G401.6 (cell line): Measurements from ENCODE around the gene ETFB.
A peak's percentile ranks its signal among the peaks of the same experiment; 100 is the strongest.
"Not testable (repeated sequence)": the region's sequence is repeated elsewhere in the genome, so short reads cannot be mapped to it uniquely, and the experiment has no call there.

Experiments
- FAIRE-seq: peaks from 2 replicates; lab custom pipeline; 2012; peaks lifted over from hg19 to GRCh38; lab: Jason Lieb, UNC

Gene ETFB

DNA sequence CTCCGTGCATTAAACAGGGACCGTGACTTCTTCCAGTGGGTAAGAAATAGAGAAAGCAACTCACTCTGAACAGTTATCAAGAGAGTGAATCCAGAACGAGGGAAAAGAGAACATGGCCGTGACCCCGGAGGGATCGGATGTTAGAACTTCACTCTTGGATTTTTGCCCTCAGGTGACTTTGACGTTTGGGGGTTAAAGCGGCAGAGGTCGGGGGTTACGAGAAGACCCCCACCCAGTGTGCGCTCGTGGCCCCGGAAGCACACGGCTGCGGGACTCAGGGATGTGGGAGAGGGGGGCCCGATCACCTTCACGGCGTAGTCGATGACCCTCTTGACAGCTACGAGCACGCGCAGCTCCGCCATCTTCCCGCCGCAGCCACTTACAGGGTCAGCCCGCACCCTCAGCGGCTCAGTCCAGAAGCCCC, at the start of gene ETFB:
TSS of gene ETFB (minus strand) at position 424 of the 424 bp plus-strand sequence. CDS start at position 362, 62 bp downstream.
- FAIRE-seq: no peak

- FAIRE-seq: no peak
Measured at GRCh38 chr19:51415187-51415586, 49.0 kb upstream of the ETFB start.

DNA sequence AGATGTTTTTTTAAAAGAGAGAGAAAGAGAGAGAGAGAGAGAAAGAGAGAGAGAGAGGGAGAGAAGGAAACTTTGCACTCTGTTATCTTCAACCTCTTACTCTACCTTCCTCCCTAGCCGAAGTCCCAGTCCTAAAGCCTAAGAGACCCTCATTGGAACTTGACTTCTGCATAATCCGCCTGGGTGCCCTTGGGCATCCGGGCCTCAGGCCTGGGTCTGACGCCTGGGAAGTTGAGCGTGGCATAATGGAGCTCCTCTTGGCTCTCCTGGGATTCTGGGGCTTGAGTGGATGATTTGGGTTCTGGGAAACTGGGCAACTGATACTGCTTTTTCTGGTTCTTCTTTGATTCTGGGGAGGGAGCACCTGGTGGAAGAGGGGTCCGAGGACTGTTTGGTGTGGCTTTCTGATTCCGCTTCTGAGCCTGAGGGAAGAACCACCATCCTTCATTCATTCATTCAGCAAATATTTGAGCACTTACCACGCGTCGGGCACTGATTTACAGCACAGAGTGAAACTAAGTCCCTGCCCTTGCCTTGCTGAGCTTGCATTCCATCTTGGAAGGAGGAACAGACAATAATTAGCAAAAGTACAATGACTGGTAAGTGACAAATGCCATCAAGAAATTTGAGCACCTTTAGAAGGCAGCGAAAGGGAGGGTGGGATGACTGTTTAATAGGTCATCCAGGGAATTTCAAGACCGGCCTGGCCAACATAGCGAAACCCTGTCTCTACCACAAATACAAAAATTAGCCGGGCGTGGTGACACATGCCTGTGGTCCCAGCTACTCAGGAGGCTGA, 45.0 kb upstream of the ETFB start:
- FAIRE-seq: no peak

- no peak for FAIRE-seq
Measured at GRCh38 chr19:51407511-51408131, 41.4 kb upstream of the ETFB start.

DNA sequence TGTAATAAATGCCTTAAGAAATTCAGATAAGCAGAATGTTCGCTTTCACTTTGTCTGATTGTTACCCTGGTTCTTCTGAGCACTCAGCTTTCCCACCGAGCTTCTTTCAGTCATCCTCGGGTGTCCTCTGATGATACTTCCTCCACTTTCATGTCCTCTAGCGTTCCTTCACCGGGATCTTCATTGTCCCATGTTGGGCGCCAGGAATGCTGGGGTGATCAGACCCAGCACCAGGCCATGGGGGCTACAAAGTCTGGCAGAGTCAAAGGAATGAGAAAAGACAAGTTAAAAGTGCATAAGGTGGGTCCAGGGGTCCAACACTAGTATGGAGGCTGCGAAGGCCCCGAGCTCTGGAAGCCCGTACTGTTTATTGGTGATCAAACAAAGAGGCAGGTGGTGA, 35.9 kb upstream of the ETFB start:
- no peak for FAIRE-seq

GRCh38 chr19:51399936-51400335, 33.7 kb upstream of the ETFB start:
- FAIRE-seq: not testable (repeated sequence)

DNA sequence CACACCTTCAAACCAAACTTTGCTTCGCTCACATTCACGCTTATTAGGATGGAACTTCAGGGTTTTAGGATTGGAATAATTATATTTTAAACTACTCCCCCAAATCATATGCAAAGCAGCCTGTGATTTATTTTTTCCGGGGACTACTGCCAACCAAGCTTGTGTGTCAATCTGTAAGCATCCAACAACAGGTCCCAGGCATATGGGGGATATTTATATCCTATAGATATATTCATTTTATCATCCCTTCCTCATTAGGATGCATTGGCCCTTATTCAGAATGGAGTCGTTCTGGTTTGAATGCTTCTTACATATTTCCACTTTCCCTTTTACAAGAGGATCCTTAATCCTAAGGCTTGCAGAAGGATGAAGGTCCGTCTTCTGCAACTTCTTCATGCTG, 33.0 kb upstream of the ETFB start:
- no peak for FAIRE-seq

DNA sequence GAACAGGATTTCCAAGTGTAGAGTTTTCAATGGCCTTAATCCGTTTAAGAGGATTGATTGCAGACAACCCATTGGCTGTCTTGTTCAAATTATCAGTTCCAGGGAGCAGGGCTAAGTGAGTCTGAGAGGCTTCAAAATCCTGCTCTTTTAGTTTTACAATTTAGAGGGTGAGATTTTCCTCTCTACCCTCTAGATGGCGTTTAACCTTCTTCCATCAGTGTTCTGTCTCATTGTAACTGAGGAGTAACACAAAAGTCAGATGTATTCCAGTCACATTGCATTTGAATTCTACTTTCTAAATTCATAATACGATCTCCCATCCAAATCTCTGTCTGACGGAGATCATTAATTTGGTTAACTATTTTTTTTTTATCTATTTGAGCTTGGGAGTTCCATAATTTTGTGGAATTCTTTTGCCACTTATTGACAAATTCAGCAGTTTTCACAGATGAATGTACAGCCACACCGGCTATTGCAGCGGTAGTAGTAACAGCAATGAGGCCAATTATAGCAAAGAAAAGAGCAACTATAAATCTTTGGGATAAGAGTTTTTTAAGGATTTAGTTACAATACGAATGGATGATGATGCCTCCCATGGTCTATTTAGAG, 32.0 kb upstream of the ETFB start:
- FAIRE-seq: peak; percentile 94

- not testable (repeated sequence) for FAIRE-seq
Measured at GRCh38 chr19:51397453-51397852, 31.3 kb upstream of the ETFB start.

DNA sequence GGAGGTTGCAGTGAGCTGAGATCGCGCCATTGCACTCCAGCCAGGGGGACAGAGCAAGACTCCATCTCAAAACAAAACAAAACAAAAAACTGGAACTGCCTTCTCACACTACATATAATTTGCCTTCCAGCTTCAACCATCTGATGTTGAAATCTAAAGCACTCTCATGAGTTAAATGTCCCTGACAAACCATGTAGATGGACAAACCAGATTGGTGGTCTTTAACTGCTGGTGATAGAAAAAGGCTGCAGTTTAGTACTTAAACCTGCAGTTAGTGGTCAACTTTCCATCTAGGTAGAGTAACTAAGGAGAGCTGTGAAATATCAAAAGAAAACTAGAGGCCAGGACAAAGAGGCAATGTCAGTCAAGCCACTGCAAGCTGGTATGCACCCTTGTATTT, 30.0 kb upstream of the ETFB start:
- no peak for FAIRE-seq

DNA sequence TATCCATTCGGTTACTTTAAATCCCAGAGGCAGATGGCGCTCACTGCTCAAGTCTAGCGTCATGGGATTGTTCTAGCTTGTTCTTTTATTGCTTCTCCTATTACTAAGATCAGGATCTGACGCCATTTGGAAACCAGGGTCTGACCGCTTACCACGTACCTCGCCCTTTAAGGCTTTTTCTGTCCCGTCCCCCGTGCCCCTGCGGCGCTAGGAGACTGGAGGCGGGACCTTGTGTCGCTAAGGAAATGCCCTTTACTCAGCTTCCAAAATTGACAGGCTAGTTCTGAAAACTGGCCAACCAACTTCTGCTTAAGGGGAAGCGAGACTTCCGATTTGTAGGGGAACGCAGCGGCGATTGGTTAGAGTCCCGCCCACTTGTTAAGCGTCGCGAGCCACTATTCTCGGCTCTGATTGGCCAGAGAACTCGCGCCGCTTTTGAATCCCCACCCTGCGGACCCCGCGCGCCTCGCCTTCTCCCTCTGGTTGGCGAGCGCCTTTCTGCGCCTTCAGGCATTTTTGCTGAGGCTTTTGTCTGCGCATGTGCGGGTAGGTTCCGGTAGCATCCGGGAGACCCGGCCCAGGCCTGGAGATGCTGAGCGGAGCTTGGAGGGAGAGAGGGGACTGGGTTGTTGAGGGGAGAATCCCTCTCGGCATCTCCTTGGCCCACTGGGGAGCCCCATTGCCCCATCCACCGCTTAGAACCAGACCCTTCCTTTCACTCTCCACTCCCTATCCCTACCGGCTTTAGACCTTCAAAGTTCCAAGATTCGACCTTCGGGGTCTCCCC, 28.1 kb upstream of the ETFB start:
- FAIRE-seq: peak; percentile 99

GRCh38 chr19:51392701-51393100, 26.5 kb upstream of the ETFB start:
- FAIRE-seq: no peak

DNA sequence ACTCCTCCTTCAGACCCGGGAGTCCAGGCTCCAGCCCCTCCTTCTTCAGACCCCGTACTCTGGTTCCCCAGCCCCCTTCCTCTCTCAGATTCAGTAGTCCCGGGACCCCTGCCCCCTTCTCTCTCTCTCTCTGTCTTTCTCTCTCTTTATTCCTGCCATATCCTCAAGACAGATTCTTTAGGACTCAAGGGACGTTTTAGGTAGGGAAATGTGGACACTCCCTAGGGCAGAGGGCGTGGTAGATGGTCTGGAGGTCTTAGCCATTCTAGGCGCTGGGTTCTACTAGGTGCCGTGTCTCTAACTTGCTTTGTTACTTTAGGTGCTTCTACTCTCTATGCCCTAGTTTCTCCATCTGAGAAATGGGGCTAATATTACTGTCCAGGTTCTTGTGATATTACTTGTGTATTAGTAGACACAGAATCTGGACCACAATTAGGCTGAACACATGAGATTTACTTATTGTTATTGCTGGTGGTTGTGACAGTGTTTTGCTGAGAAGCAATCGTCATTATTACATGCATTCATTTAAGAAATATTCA, 25.0 kb upstream of the ETFB start:
- FAIRE-seq: no peak

GRCh38 chr19:51389143-51389542, 23.0 kb upstream of the ETFB start:
- FAIRE-seq: no peak

- FAIRE-seq: no peak
Measured at GRCh38 chr19:51387924-51388389, 21.8 kb upstream of the ETFB start, which contains the start of gene LIM2. LIM2 (minus strand) TSS chr19:51387974; CDS start chr19:51387443, 531 bp downstream.

DNA sequence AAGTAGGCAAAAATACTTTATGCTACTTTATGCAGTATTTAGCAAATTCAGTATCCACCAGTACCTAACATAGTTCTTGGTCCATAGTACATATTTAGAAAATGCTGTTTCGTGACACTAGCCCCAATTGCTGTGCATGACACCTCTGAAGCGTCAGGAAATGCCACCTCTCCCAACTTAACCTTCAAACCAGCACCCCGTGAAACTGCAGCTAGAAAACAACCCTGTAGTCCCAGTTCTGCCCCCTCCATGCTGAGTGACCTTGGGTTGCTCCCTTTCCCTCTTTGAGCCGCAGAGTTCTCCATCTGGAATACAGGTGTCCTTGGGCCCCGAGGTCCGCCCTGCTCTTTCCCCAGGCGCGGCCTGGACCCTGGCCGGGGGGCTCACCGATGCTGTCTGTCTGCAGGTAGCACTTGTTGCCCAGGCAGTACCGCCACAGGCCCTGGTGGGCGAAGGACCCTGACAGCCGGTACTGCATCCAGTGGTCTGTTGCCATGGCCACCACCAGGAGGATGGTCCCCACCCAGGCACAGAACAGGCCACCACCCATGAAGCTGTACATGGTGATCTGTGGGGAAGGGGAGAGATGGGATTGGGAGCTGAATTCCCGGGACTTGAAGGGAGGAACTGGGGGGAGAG, 20.8 kb upstream of the ETFB start:
- FAIRE-seq: no peak

DNA sequence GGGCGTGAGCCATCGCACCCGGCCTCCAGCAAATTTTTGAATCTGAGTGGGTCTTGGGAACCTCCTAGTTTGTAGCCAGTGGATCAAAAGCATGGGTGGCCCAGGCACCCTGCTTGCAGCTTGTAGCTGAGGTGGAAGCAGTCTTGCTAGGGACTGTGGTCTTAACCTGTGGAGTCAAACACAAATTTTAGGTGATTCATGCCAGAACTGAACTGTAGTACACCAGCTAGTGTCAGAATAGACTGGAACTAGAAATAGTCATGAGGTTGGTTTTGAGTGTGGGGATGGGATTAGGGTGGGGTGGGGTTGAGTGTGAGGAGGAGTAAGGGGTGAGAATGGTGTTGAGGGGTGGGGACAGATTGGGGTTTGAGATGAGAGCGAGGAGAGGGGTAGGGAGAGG, 15.8 kb upstream of the ETFB start:
- no peak for FAIRE-seq

GRCh38 chr19:51380379-51380778, 14.2 kb upstream of the ETFB start:
- no peak for FAIRE-seq

GRCh38 chr19:51377422-51377821, 11.2 kb upstream of the ETFB start:
- no peak for FAIRE-seq

DNA sequence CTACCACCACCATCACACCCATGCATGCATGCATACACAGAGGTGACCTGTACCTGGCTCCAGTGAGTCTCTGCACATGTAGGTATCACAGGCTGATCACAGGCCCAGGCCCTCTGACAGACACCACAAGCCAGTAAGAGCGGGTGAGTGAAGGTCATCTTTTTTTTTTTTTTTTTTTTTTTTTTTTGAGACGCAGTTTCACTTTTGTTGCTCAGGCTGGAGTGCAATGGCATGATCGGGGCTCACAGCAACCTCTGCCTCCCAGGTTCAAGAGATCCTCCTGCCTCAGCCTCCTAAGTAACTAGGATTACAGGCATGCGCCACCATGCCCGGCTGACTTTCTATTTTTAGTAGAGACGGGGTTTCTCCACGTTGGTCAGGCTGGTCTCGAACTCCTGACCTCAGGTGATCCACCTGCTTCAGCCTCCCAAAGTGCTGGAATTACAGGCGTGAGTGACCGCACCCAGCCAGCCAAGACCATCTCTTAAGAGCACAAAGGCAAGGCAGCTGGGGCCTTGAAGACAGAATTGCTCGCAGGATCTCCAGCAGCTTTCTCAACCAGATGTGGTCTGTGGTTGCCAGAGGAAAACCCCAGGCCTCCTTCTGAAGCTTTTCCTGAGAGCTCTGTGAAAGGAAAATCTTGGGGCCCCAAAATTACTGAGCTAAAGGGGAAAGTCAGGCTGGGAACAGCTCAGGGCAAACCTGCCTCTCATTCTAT, 9.5 kb upstream of the ETFB start:
- FAIRE-seq: no peak
